Upper lobe of left lung (tissue), 6 donors: ENCODE measurements around the gene PPP6R2. TPM values are rescaled to one million over a fixed set of nuclear protein-coding genes. Genes with fewer than 3 reads are reported as not detected.
A peak's percentile ranks its signal among the peaks of the same experiment; 100 is the strongest.

Source experiments
- ATAC-seq, 2 donors: fragments of 200-7000 bp; cut with Tn5 transposase; one replicate each; pipeline ENCODE4 v1.9.1; 2022; ENCODE audit warnings: mild to moderate bottlenecking in 2 of 2, moderate library complexity in 2 of 2; ENCODE audit not compliant: low FRiP score in 2 of 2
- DNase-seq, 2 donors: peaks; one replicate each; pipeline ENCODE4 v3.0.0-alpha.2; 2019 to 2020
- H3K27ac ChIP-seq, 4 donors: fragments of 200-600 bp; sonication (generic); one replicate each; pipeline ENCODE4 v1.5.1; 2016 to 2019
- H3K27me3 ChIP-seq, 4 donors: fragments of 200-600 bp; sonication (generic); one replicate each; pipeline ENCODE4 v1.5.1; 2017 to 2019
- H3K36me3 ChIP-seq, 4 donors: fragments of 200-600 bp; sonication (generic); one replicate each; pipeline ENCODE4 v1.5.1; 2016 to 2019
- H3K4me1 ChIP-seq, 4 donors: fragments of 200-600 bp; sonication (generic); one replicate each; pipeline ENCODE4 v1.5.1; 2018 to 2019
- H3K4me3 ChIP-seq, 4 donors: fragments of 200-600 bp; sonication (generic); one replicate each; pipeline ENCODE4 v1.5.1; 2017 to 2019; ENCODE audit warnings: mild to moderate bottlenecking in 2 of 4, moderate library complexity in 1 of 4
- H3K9me3 ChIP-seq, 4 donors: fragments of 200-600 bp; sonication (generic); one replicate each; pipeline ENCODE4 v1.5.1; 2018 to 2019
- EP300 ChIP-seq, 4 donors: sonication (generic); formaldehyde crosslinking; IDR thresholded peaks; one replicate each; pipeline ENCODE4 v1.5.1; 2017; ENCODE audit warnings: antibody characterized with exemption in 4 of 4, control low read depth in 2 of 4
- POLR2A ChIP-seq, 4 donors: fragments of 450-650 bp; IDR thresholded peaks; one replicate each; pipeline ENCODE4 v1.5.1; 2016 to 2017; ENCODE audit warnings: antibody characterized with exemption in 4 of 4, mild to moderate bottlenecking in 2 of 4
- POLR2AphosphoS5 ChIP-seq, 2 donors: sonication (generic); formaldehyde crosslinking; IDR thresholded peaks; one replicate each; pipeline ENCODE4 v1.5.1; 2017; ENCODE audit warnings: antibody characterized with exemption in 2 of 2
- WGBS, 2 donors: methylation state at CpG; one replicate each; pipeline ENCODE4 v1.1.5; 2017 to 2018; 5-methylcytosine and 5-hydroxymethylcytosine counted together
- total RNA-seq, 6 donors: library from RNA; depleted of rRNA in 4 of 6; stranded (reverse); fragments of >200 nt in 4 of 6; gene quantifications; one replicate each; pipeline versions ENCODE4 v1.1.0 to v1.2.1, GENCODE V29; 2016 to 2021
- TF ChIP-seq, protein P1 (sequence below), 6 experiments: fragments of 450-650 bp in 4 of 6; fragments of 200-600 bp in 2 of 6; sonication (generic) in 2 of 6; IDR thresholded peaks; one replicate each; pipeline ENCODE4 v1.5.1; 2016 to 2019; ENCODE audit warnings: antibody characterized with exemption in 6 of 6
- donor health status: DM: no; HTN: no; CAD: no; lungs with moderate emphysema.
- donor health status: DM: no; HTN: yes; CAD: no; lungs with severe emphysema.

PPP6R2 gene
- total RNA-seq, 6 donors from 2014 or later = 53.0 to 264 (median 63.8) TPM

DNA sequence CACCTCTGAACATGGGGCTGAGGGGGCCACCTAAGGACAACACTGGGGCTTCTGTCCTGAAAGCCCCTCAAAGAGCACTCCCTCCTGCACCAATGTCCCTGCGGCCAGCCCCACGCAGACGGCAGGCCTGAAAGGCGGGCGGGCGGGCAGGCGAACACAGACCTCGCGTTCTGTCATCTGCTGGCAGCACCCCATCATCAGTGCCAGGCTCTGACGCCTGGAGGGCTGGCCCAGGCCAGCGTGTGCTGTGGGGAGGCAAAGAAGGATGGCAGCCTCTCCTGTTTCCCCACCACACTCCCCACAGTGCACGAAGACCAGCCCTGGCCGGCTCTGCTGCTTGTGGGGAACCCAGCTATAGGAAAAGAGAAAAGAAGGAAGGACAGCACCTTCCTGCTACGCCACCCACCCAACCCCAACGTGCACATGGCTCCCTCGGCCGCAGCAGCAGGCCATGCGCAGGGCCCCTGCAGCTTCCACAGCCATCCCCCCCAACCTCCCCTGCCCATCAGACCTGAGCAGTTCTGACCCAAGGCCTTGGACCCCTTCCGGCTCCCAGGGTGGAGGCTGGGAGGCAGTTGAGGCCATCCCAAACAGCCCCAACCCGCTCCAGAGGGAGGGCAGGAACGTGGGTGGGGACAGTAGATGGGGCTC is 128.2 kb downstream of the PPP6R2 start:
- DNase-seq (peak in 1 of 2 donors; percentile 68), ATAC-seq (no peak)
- H3K4me3 ChIP-seq = no peak overlapping the region
- H3K4me1 ChIP-seq = peaks cover 50 to 66% (median 54%) of the 10 kb centered on the region in 4 donors
- 57 to 80% methylated on average over 1 to 21 of the region's 21 CpGs for WGBS, 2 donors
- no peak for TF ChIP-seq POLR2A (IDR thresholded peaks at IDR 0.05)
- TF ChIP-seq POLR2AphosphoS5 (IDR thresholded peaks at IDR 0.05) = no peak
- TF ChIP-seq, protein P1, sequence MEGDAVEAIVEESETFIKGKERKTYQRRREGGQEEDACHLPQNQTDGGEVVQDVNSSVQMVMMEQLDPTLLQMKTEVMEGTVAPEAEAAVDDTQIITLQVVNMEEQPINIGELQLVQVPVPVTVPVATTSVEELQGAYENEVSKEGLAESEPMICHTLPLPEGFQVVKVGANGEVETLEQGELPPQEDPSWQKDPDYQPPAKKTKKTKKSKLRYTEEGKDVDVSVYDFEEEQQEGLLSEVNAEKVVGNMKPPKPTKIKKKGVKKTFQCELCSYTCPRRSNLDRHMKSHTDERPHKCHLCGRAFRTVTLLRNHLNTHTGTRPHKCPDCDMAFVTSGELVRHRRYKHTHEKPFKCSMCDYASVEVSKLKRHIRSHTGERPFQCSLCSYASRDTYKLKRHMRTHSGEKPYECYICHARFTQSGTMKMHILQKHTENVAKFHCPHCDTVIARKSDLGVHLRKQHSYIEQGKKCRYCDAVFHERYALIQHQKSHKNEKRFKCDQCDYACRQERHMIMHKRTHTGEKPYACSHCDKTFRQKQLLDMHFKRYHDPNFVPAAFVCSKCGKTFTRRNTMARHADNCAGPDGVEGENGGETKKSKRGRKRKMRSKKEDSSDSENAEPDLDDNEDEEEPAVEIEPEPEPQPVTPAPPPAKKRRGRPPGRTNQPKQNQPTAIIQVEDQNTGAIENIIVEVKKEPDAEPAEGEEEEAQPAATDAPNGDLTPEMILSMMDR (IDR thresholded peaks at IDR 0.05) = no peak
- TF ChIP-seq EP300 (IDR thresholded peaks at IDR 0.05) = no peak
- H3K27ac ChIP-seq = peak overlapping the region in 2 of 4 donors; percentile 46 to 50
- no peaks in the 10 kb centered on the region for H3K9me3 ChIP-seq
- H3K27me3 ChIP-seq = no peaks in the 10 kb centered on the region
- peaks cover 11 to 20% (median 19%) of the 10 kb centered on the region in 4 donors for H3K36me3 ChIP-seq

DNA sequence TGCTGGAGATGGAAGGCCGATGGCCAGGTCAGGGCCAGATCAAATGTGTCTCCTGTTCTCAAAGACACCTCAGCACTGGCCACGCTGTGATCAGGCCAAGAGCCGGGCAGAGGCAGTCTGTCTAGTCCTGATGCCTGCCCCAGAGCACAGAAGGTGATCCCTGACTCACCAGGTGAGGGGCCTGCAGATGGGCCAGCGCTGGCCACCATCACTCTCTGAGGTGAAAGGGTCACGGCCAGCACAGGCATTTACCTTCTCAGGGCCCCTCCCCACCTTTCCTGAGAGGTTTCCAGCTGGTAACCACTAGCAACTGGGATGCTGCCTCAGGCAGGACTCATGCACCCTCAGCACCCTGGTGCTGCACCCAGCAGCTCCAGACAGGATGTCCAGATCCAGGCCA is 128.8 kb downstream of the PPP6R2 start:
- no peaks in the 10 kb centered on the region for H3K27me3 ChIP-seq
- H3K36me3 ChIP-seq = peaks cover 4 to 13% (median 13%) of the 10 kb centered on the region in 4 donors
- DNase-seq (no peak), ATAC-seq (no peak)
- peaks cover 50 to 66% (median 54%) of the 10 kb centered on the region in 4 donors for H3K4me1 ChIP-seq
- no peak overlapping the region for H3K27ac ChIP-seq
- no peak overlapping the region for H3K4me3 ChIP-seq
- no peaks in the 10 kb centered on the region for H3K9me3 ChIP-seq
- TF ChIP-seq, protein P1 (IDR thresholded peaks at IDR 0.05) = no peak
- TF ChIP-seq EP300 (IDR thresholded peaks at IDR 0.05) = no peak
- TF ChIP-seq POLR2A (IDR thresholded peaks at IDR 0.05) = no peak
- TF ChIP-seq POLR2AphosphoS5 (IDR thresholded peaks at IDR 0.05) = no peak
- 20 to 83% methylated on average over 1 to 4 of the region's 5 CpGs for whole genome bisulfite sequencing, 2 donors

DNA sequence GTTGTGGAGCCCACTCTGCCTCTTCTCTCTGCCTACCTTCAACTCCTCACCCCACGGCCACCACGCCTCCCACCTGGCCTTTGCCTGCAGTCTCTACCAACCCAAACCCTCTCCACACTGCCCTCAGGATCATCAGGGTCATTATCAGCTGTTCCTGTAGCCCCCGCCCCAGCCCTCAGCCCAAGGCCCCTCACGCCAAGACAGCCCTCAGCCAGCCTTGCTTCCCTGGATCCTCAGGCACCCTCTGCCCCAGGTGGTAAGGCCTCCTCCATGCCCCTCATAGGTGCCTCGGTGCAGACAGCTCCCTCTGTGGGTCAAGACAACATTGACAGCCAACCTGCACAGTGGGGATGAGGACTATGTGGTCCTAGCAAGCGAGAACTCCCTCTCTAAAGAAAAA is 130.0 kb downstream of the PPP6R2 start:
- Histone ChIP-seq H3K27ac (peak overlapping the region in 1 of 4 donors; percentile 93), H3K4me3 (peak overlapping the region in 1 of 4 donors; percentile 97), H3K27me3 (no peaks in the 10 kb centered on the region), H3K4me1 (peaks cover 50 to 66% (median 54%) of the 10 kb centered on the region in 4 donors), H3K36me3 (peaks cover 0 to 2% (median 2%) of the 10 kb centered on the region in 4 donors), H3K9me3 (no peaks in the 10 kb centered on the region)
- DNase-seq (no peak), ATAC-seq (no peak)
- no peak for TF ChIP-seq EP300 (IDR thresholded peaks at IDR 0.05)
- no peak for TF ChIP-seq POLR2A (IDR thresholded peaks at IDR 0.05)
- no peak for TF ChIP-seq POLR2AphosphoS5 (IDR thresholded peaks at IDR 0.05)
- TF ChIP-seq, protein P1 (IDR thresholded peaks at IDR 0.05) = peak in 2 of 6 experiments; percentile 5 to 15
- 77 to 94% methylated on average over 5 to 6 of the region's 6 CpGs for WGBS, 2 donors

DNA sequence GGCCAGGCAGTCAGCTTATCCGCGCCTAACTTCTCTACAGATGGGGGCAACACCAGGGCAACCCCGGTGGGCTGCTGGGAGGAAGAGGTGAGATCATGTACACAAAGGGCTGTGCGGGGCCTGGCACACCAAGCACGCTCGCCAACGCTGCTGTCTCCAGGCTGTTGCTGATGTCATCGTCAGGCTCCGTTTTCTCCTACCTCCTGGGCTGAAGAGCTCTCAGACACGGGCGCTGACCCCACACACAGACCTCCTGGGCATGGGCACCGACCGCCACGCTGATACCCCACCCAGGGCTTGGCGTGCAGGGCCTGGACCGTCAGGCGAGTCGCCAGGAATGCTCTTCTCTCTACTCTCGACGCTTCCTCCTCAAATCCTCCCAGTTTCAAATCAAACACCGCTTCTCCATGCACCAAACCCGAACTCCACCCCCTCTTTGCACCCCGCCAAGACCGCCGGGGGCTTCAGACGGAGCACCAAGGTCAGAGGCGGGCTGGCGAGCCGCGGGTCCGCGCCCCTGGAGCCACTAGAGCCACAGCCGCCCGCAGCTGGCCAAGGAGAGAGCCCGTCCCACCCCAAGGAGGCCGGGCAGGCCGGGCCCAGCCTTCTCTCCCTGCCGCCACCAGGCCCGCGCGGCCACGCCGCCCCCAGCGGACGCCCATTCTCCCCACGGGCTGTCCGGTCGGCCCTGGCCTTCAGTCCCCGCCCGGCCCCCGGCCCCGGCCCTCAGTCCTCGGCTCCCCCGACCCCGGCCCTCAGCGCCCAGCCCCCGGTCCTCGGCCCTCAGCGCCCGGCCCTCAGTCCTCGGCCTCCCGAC is 130.9 kb downstream of the PPP6R2 start:
- DNase-seq (peak; percentile 43 to 91), ATAC-seq (peak; percentile 16 to 59)
- H3K36me3 ChIP-seq = no peaks in the 10 kb centered on the region
- peak overlapping the region; percentile 89 to 99 (median 95) for H3K4me3 ChIP-seq
- no peaks in the 10 kb centered on the region for H3K9me3 ChIP-seq
- peak overlapping the region; percentile 81 to 93 (median 84) for H3K27ac ChIP-seq
- WGBS, 2 donors = 4 to 7% methylated on average over 16 to 37 of the region's 62 CpGs
- no peaks in the 10 kb centered on the region for H3K27me3 ChIP-seq
- peaks cover 49 to 60% (median 54%) of the 10 kb centered on the region in 4 donors for H3K4me1 ChIP-seq
- no peak for TF ChIP-seq POLR2AphosphoS5 (IDR thresholded peaks at IDR 0.05)
- no peak for TF ChIP-seq EP300 (IDR thresholded peaks at IDR 0.05)
- TF ChIP-seq, protein P1 (IDR thresholded peaks at IDR 0.05) = no peak
- TF ChIP-seq POLR2A (IDR thresholded peaks at IDR 0.05) = no peak
